HG02885 (cell line): ENCODE measurements around the gene ZBTB45.

ENCODE experiments used
- ATAC-seq: cut with Tn5 transposase; IDR thresholded peaks from one replicate; pipeline ENCODE4 v1.9.1; 2021; ENCODE audit warnings: mild to moderate bottlenecking; ENCODE audit not compliant: unreplicated experiment, poor library complexity

The ZBTB45 gene

DNA sequence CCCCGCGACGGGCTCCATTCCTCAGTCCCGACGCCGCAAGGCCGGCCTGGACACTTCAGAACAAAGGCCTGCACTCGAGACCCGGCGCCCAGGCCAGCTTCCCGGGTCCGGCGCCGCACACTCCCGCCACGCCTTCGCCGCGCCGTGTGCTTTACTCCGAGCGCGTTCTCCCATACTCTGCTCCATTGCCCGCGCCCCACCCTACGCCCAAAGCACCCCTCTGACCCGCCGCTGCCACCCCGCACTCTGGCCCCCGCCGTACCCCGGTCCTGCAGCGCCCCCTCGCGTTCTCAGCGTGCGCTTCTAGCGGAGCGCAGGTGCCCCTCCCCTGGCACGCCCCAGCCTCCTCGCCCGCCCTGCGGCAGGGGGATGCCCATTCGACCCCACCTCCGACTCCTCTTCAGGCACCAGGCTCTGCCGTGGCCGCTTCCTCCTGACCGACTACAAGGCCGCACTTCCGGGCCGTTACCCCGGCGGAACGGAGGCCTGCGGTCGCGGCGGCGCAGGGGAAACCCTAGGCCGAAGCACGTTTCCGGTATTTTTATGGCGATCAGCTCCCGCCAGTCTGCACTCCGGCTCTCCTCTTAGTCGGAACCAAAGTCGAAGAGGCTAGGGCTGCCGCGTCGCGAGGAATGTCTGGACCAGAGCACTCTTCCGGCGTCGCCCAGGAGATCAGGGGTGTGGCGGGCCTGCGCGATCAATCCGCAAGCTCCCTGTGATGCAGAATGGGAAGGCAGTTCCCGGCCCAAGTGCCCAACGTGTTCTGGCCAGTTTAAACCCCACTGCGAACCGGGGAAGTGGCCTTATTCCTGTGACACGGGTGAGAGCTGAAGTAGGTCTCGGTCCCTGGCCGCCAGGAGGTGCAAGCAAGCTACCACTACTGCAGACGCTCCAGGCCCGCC, at the start of gene ZBTB45:
TSS of gene ZBTB45 (minus strand) at position 456 of the 902 bp plus-strand sequence. CDS start 2,137 bp downstream, outside the sequence.
- ATAC-seq: peak; percentile 82

DNA sequence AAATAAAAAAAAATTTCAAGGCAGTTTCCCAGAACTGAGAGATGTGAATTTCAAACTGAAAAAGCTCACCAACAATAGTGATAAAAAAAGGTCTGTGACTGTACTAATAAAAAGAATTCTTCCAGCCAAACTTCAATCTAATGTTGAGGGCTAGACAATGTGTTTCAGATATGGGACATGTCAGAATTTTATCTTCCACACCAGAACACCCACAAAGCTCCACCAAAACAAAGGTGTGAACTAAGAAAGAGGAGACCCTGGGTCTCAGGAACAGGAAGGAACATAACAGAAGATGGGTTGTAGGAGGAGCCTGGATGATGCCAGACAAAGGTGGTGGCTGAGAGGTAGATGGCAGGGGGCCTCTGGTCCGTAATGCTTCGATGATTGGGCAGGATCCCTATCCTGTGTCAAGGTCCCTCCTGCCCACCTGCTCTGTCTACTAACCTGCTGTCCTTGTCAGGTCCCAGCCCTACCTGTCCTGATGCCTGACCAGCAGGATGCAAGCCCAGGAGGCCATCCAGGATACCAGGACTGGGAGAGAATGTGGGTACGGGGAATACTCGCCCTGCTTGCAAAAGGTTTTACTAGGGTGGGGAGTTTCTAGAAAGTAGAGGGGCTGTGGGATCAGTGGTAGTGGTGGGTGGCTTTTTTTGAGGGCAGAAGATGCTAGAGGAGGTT, 49.0 kb upstream of the ZBTB45 start:
- no peak for ATAC-seq

DNA sequence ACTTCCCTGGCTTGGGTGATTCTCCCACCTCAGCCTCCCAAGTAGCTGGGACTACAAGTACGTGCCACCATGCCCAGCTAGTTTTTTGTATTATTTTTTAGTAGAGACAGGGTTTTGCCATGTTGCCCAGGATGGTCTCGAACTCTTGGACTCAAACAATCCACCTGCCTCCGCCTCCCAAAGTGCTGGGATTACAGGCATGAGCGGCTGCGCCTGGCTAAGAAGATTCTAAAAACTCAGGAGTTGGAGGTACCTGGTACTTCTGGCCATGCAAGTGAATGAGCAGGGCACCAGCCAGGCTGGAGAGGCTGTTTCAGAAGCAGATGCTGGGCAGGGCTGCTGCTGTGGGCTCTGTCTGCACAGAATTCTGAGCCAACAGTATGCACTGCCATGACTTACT, 47.4 kb upstream of the ZBTB45 start:
- ATAC-seq: no peak

DNA sequence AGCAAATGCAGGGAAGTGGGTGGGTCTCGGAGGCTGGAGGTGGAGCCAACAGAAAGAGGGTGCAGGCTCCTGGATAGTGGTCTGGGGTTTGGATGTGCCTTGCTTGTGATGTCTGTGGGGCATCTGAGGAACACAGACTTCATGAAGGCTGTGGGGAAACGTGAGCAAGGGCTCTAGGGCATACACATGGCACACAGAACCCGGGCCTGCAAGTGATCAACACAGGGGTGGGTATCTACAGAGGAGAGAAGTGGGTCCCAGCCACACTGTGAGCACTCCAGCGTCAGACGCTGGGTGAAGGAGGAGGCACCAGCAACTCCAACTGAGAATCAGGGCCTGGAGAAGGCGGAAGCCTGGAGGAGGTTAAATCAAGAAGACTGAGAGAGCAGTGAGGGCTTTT, 44.2 kb upstream of the ZBTB45 start:
- no peak for ATAC-seq

DNA sequence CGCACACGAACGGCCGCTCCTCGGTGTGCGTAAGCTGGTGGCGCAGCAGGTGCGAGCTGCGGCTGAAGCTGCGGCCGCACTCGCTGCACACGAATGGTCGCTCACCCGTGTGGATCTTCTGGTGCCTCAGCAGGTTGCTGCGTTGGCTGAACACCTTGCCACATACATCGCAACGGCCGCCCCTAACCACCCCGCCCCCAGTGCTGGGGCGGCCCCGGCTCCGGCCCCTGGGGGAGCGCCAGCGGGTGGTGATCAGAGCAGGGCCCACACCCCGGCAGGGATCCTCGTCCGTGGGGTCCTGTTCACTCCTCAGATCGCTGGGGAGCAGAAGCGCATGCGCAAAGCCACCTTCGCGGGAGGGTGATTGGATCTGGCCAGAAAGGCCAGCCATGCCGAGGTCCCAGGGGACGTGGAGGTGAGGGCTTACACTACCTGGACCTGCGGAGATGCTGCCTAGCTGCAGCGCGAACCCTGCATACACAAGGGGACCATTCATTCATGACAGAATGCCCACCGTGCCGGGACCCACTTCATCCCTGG, 43.5 kb upstream of the ZBTB45 start:
- ATAC-seq: no peak

DNA sequence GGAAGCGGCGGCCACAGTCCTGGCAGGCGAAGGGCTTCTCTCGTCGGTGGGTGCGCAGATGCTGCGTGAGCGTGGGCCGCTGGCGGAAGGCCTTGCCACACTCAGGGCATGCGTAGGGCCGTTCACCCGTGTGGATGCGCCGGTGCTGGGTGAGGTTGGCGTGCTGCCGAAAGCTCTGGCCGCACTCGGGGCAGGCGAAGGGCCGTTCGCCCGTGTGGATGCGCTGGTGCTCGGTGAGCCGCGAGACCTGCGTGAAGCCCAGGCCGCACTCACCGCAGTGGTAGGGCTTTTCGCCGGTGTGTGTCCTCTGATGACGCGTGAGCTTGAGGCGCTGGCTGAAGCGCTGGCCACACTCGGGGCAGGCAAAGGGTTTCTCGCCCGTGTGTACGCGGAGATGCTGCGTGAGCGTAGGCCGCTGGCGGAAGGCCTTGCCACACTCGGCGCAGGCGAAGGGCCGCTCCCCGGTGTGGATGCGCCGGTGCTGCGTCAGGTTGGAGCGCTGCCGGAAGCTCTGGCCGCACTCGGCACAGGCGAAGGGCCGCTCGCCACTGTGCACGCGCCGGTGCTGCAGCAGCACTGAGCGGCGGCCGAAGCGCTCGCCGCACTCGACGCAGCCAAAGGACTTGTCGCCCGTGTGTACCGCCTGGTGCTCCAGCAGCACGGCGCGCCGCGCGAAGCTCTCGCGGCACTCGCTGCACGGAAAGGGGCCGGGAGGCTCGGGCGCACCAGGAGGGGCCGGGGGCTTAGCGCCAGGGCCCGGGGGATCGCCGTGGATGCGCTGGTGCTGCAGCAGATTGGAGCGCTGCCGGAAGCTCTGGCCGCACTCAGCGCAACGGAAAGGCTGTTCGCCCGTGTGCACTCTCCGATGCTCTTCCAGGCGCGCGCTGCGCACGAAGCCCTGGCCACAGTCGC, 42.8 kb upstream of the ZBTB45 start:
- no peak for ATAC-seq

DNA sequence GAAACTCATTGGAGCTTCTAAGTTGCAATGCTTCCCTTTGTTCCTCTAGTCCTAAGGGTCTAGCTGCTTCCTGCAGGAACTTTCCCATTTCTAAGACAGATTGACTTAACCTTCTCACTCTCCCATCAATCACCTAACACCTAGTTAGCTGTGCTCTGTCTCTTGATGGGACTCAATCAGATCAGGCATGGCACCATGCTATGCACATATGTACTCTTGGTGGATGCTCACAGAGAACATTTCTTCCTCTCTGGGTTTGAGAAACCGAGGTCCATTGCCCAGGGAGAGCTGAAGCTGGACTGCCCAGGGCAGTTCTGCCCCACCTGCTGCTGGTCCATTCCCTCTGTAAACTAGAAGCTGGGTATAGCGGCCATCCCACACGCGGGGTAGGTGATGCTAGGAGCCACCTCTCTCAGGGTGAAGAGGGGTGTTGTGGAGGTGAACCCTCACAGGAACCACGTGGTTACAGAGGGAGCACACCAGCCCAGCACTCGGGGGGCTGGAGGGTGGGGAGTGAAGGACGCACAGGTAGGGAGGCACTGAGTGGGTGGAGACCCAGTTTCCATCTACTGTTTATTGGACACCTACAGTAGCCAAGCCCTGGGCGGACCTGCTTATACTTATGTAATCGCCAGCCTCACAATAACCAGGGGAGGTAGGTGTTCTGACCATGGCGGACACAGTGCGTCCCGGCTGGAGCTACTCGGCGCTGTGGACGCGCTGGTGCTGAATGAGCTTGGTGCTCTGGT, 41.9 kb upstream of the ZBTB45 start:
- no peak for ATAC-seq

GRCh38 chr19:58560921-58561320, 41.3 kb upstream of the ZBTB45 start:
- ATAC-seq: no peak

DNA sequence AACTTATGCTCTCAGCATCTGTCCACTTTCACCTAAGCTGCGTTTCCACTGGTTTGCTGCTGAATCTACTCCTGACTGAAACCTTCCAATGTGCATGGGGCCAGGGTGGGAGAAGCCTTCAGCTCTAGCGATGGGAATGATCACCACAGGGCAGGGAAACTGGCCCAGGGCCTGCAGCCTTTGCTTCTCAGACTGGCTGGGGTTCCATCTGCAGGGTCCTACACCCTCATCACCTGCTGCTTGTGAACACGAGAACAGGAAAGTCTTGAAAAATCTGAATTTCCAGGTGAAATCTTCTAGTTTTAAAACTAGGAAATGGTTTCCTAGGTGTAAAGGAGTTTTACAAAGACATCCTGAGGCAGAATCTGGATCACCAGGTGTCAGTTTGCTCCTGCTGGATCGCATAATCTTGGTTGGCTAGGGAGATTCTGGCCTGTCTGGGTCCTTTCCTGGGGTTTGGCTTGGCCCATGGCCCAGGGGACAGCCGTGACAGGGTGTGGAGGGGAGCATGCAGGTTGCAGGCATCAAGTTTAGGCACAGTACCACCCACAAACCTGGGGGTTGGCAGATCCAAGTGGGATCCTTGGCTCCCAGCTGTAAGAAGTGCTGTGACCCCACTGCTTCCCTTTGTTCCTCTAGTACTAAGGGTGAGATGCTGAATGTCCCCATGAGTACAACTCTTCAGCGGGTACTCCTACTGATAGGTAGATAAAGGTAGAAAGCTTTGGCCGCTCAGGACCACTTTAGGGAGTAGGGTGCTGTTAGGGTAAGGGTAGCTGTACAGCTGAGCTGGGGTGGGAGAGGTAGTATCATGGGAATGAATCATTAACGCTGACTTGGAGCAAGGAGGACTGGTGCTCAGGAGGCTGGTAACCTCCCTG, 40.6 kb upstream of the ZBTB45 start:
- ATAC-seq: no peak

GRCh38 chr19:58559275-58560006, 39.8 kb upstream of the ZBTB45 start:
- ATAC-seq: peak; percentile 25

DNA sequence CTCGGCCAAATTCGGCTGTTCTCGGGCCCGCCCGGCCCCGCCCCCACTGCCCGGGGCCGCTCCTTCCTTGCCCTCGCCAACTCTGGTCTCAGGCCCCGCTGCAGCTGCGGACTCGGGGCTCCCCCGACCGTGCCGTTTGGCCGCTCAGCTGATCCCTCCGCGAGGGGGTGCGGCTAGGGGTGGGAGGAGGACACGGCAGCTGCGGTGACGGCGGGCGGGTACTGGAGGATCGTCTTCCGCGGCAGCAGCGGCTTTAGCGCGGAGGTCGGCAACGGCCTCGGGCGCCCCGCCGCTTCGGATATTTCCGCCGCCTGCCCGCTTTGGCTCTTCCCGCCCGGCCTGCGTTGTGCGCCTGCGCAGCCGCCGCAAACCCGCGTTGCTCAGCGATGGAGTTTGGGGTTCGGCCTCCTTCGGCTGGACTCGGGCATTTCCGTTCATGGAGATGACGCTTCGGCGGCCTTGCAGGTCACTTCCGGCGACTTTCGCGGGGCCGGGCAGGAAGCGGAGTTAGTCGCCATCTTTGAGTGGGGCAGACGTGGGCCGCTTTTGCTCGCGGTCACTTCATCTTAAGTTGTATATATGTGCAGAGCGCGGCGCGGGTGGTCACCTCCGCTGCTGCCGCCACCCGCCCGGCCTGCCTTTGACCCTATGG, 39.1 kb upstream of the ZBTB45 start:
- ATAC-seq: peak; percentile 61

DNA sequence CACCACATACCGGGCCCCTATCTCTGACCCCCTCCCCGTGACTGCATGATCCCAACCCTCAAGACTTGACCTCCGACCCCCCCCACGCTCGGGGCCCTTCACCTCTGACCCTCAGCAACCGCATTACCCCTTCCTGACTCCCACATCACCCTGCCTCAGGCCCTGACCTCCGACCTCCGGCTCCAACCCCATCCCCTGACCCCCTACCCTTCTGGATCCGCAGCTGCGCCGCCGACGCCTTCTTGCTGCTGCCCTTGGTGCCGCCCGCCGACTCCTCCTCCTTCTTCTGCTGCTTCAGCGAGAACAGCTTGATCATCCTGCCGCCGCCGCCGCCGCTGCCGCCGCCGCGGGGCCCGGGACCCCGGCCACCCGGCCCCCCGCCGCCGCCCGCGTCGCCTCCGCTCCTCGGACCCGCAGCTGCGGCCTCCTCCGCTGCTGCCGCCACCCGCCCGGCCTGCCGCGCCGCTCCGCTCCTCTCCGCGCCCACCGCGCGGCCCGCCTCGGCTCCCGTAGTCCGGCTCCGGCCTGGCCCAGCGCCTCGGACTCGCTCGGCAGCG, 38.5 kb upstream of the ZBTB45 start, which contains the start of gene UBE2M:
TSS of gene UBE2M (minus strand) at position 546 of the 557 bp plus-strand sequence. CDS start at position 316, 230 bp downstream.
- ATAC-seq: peak; percentile 1

GRCh38 chr19:58557221-58558065, 37.8 kb upstream of the ZBTB45 start:
- ATAC-seq: no peak

- ATAC-seq: no peak
These were observed 37.1 kb upstream of the ZBTB45 start for GRCh38 chr19:58556622-58557220.

GRCh38 chr19:58555920-58556621, 36.5 kb upstream of the ZBTB45 start:
- ATAC-seq: no peak
